Activated T-helper 2 cell treated with anti-CD3 and anti-CD28 coated beads, Interferon-gamma antibody, Interleukin-2, Interleukin-4, amounts not matched to agents 10 μg/mL and 5 μg/mL and 100 μg/mL, durations not matched to agents 14 hours and 24 hours and 36 hours (primary cell): ENCODE data around the gene INTS11. TPM values are rescaled to one million over a fixed set of nuclear protein-coding genes. Genes with fewer than 3 reads are reported as not detected.

ENCODE experiments used
- DNase-seq: peaks from one replicate; pipeline ENCODE4 v3.0.0; 2021; ENCODE audit warnings: low spot score
- H3K27ac Mint-ChIP-seq: one replicate; pipeline ENCODE4 v1.8.0; 2021; ENCODE audit warnings: mixed read lengths
- H3K27me3 Mint-ChIP-seq: one replicate; pipeline ENCODE4 v1.8.0; 2021; ENCODE audit warnings: low read depth, mixed read lengths
- H3K36me3 Mint-ChIP-seq: one replicate; pipeline ENCODE4 v1.8.0; 2021; ENCODE audit warnings: low read depth, mixed read lengths
- H3K4me1 Mint-ChIP-seq: one replicate; pipeline ENCODE4 v1.8.0; 2021; ENCODE audit warnings: low read depth, mixed read lengths
- H3K4me3 Mint-ChIP-seq: one replicate; pipeline ENCODE4 v1.8.0; 2021; ENCODE audit warnings: low read depth, mild to moderate bottlenecking, moderate library complexity, mixed read lengths
- H3K9me3 Mint-ChIP-seq: one replicate; pipeline ENCODE4 v1.8.0; 2021; ENCODE audit warnings: mixed read lengths
- intact Hi-C: fragments of 100-400 bp; cut with micrococcal nuclease; formaldehyde crosslinking; loops from one replicate; pipeline ENCODE4 v1.15.1; 2023
- total RNA-seq: library from RNA; stranded (reverse); gene quantifications from 2 replicates; pipeline ENCODE4 v1.2.3, GENCODE V29; 2022

The INTS11 gene
- total RNA-seq, 1 donor from 2014 or later, result 127 TPM

DNA sequence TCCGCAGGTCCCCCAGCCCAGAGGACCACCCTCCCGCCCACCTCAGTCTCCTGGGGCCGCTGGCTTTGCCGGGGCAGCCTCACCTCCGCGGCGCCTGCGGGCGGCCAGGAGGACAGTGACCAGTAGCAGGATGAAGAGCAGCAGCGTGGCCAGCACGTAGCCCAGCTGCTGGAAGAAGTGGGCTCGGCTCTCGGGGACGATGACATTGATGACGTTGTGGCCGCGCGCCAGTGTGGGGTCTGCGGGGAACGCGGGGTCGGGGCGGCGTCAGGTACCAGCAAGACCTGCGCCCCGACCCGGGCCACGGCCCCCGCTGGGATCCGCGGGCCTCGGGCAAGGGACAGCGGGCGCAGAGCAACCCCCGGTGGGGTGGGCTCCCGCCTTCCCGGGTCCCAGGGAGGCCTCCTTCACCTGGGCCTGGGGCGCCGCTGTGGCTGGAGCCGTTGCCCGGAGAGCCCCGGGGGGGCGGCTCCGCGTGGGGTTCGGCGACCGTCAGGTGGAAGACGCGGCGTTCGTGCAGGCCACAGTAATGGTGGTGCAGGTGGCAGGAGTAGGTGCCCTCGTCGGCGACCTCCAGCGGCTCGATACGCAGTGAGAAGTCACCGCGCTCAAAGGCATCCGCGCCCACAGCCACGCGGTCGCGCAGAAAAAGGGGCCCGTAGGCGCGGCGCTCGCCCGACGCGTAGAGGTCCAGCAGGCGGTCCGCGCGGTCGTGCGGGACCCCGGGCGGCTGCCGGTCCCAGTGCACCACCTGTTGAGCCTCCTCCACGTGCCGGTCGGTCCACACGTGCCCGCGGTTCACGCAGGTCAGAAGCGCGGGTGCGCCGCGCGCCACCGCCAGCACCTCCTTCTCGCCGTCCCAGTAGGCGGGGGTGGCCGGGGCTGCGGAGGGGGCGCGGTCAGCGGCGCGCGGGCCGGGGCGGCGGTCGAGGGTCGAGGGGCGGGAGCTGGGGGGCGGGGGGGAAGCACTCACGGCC, 30.1 kb upstream of the INTS11 start:
- no peaks in the 10 kb centered on the region for H3K36me3 Mint-ChIP-seq
- H3K4me1 Mint-ChIP-seq, result peaks cover 6% of the 10 kb centered on the region
- H3K4me3 Mint-ChIP-seq, result no peak overlapping the region
- H3K9me3 Mint-ChIP-seq, result no peaks in the 10 kb centered on the region
- H3K27me3 Mint-ChIP-seq, result peaks cover 25% of the 10 kb centered on the region
- no peak overlapping the region for H3K27ac Mint-ChIP-seq
- intact Hi-C loops, result no loop called here
- DNase-seq, result no peak

GRCh38 chr1:1353389-1354151, 29.1 kb upstream of the INTS11 start:
- Mint-ChIP-seq H3K27ac (no peak overlapping the region), H3K27me3 (peaks cover 21% of the 10 kb centered on the region), H3K9me3 (no peaks in the 10 kb centered on the region)

GRCh38 chr1:1352786-1353388, 28.4 kb upstream of the INTS11 start:
- Mint-ChIP-seq H3K27ac (peak overlapping the region; percentile 31), H3K9me3 (no peaks in the 10 kb centered on the region), H3K27me3 (peaks cover 21% of the 10 kb centered on the region), H3K36me3 (no peaks in the 10 kb centered on the region), H3K4me1 (no peaks in the 10 kb centered on the region), H3K4me3 (no peak overlapping the region)
- intact Hi-C loops, result no loop called here
- DNase-seq, result no peak

More at GRCh38 chr1:1353389-1354151, 29.1 kb upstream of the INTS11 start:
- Mint-ChIP-seq H3K36me3 (no peaks in the 10 kb centered on the region), H3K4me1 (no peaks in the 10 kb centered on the region), H3K4me3 (peak overlapping the region; percentile 17)
- no peak for DNase-seq
- intact Hi-C loops, result no loop called here

DNA sequence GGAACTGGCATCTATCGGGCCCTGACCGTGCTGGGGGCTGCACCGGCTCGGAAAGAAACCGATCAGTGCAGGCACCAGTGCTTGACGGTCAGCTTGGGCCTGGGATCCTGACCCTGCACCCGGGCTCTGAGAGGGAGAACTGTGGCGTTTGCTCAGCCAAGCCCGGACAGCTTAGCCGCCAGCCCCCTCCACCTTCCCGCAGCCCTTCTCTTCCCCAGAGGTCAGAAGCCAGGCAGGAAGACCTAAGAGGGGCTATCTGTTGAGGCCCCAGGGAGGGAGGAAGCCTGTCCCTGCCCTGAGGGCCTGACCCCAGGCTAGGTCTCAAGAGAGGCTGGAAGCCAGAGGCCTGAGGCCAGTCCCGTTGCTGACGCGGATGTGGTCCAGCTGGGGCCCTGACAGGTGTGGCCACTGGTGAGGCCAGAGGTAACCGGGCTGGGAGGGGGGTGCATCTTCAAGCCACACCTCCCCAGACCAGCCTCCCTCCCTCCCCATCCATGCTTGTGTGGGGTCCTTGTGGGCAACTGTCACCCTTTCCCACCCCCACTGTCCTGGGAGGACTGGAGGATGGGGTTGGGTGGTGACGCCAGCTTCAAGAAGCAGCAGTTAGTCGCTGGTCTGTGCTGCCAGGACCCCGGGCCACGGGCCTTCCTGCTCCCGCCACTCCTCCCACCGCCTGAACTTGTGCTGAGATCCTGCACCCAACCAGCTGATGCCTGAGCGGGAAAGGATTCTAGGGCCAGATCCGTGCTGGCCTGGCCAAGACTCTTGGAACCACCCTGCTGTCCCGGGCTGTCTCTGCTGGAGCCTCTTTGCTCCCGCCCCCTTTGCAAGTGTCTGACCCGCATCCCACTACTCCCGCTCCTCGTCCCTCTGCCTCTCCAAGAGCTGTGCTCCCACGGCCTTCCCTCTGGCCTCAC, 27.3 kb upstream of the INTS11 start:
- Mint-ChIP-seq H3K9me3 (no peaks in the 10 kb centered on the region), H3K27ac (peak overlapping the region; percentile 34), H3K4me3 (peak overlapping the region; percentile 67), H3K36me3 (no peaks in the 10 kb centered on the region), H3K4me1 (peaks cover 4% of the 10 kb centered on the region), H3K27me3 (peaks cover 16% of the 10 kb centered on the region)
- intact Hi-C loops, result no loop called here
- no peak for DNase-seq

- Mint-ChIP-seq H3K4me1 (peaks cover 5% of the 10 kb centered on the region), H3K27ac (peak within 1 kb of the TSS; percentile 28), H3K9me3 (no peaks in the 10 kb centered on the region), H3K4me3 (peak within 1 kb of the TSS; percentile 77), H3K27me3 (peaks cover 16% of the 10 kb centered on the region), H3K36me3 (no peaks in the 10 kb centered on the region)
- intact Hi-C loops, result loop anchor here (2.0 kb wide), 2 partner anchors 25 to 41 kb away; partner anchors contain the start of genes AURKAIP1 and PUSL1
- DNase-seq, result peak; percentile 62
Observed at GRCh38 chr1:1349256-1350012, 25.0 kb upstream of the INTS11 start, which contains the start of gene DVL1. Gene DVL1 (minus strand): TSS chr1:1349418. CDS start chr1:1349065, 353 bp downstream.

DNA sequence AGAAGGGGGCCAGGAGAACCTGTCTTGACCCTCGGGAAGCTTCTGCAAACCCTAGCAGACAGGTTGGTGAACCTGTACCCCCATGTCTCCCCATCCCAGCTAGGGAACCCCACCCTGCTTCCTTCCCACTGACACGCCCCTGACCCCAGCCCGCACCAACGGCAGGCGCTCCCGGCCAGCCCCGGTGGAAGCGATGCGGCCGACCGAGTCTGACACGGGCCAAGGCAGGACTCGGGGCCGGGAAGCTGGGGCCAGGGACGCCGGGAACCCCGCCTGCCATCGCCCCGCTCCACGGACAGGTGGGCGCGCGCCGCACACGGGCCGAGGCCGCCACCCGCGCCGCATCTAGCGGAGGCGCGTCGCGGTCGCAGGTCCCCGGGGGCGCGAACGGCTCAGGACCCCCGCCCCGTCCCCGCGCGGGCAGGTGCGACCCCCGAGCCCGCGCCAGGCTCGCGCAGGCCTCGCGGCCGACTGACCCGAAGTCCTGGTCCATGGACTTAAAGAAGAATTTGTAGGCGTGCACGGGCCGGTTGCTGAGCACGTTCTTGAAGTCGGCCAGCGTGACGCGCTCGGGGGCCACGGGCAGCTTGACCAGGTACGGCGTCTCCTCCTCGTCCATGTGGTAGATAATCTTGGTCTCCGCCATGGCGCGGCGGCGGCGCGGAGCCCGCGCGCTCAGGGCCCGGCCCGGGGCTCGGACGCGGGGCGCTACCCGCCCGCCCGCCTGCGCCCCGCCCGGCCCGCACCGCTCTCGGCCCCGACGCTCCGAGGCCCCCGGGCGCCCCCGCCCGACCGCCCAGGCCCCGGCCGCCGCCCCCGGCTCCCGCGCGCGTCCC, 24.2 kb upstream of the INTS11 start:
- Mint-ChIP-seq H3K27me3 (peaks cover 14% of the 10 kb centered on the region), H3K36me3 (no peaks in the 10 kb centered on the region), H3K27ac (peak overlapping the region; percentile 28), H3K4me1 (peaks cover 5% of the 10 kb centered on the region), H3K4me3 (peak overlapping the region; percentile 77), H3K9me3 (no peaks in the 10 kb centered on the region)
- intact Hi-C loops, result loop anchor here (2.0 kb wide), 2 partner anchors 26 to 40 kb away; partner anchors contain the start of genes AURKAIP1 and PUSL1
- no peak for DNase-seq

- no peak for DNase-seq
- H3K9me3 Mint-ChIP-seq, result no peaks in the 10 kb centered on the region
- peaks cover 5% of the 10 kb centered on the region for H3K4me1 Mint-ChIP-seq
- peak overlapping the region; percentile 28 for H3K27ac Mint-ChIP-seq
- peaks cover 1% of the 10 kb centered on the region for H3K36me3 Mint-ChIP-seq
- H3K4me3 Mint-ChIP-seq, result peak overlapping the region; percentile 77
- peaks cover 10% of the 10 kb centered on the region for H3K27me3 Mint-ChIP-seq
- intact Hi-C loops, result loop anchor here (2.0 kb wide), 2 partner anchors 27 to 39 kb away; partner anchors contain the start of genes AURKAIP1 and PUSL1
Observed at GRCh38 chr1:1347663-1348419, 23.4 kb upstream of the INTS11 start.

DNA sequence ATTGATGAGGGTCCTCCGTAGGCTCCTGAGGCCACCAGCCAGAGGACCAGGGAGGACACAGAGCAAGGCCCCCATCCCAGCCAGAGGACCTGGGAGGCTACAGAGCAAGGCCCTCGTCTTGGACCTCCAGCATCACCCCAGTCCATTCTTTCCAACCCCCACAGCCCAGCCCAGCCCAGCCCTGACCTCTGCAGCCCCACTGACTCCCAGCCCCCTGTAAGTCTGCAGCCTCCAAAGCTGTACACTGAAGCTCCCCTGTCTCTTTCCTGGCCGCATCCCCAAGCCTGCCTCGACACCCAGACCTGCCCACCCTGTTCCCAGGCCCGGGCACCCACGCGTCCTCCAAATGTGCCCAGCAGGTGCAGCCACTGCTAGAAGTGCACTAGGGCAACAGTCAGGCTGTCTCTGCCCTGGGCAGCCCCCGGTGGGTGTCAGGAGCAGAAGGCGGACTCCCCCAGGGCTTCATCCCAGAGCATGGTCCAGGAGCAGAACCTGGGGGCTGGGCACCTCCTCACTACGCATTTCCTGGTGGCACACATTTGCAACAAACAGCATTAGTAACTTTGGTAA, 22.7 kb upstream of the INTS11 start:
- intact Hi-C loops, result no loop called here
- Mint-ChIP-seq H3K4me1 (peaks cover 5% of the 10 kb centered on the region), H3K36me3 (peaks cover 3% of the 10 kb centered on the region), H3K27ac (no peak overlapping the region), H3K9me3 (no peaks in the 10 kb centered on the region), H3K27me3 (peaks cover 3% of the 10 kb centered on the region), H3K4me3 (peak overlapping the region; percentile 47)
- no peak for DNase-seq

- peaks cover 3% of the 10 kb centered on the region for H3K36me3 Mint-ChIP-seq
- no peaks in the 10 kb centered on the region for H3K27me3 Mint-ChIP-seq
- intact Hi-C loops, result no loop called here
- peaks cover 5% of the 10 kb centered on the region for H3K4me1 Mint-ChIP-seq
- H3K27ac Mint-ChIP-seq, result no peak overlapping the region
- H3K9me3 Mint-ChIP-seq, result no peaks in the 10 kb centered on the region
- peak overlapping the region; percentile 47 for H3K4me3 Mint-ChIP-seq
- DNase-seq, result no peak
Observed at GRCh38 chr1:1346501-1346890, 22.0 kb upstream of the INTS11 start.
